HCT116 (cell line): Measurements from ENCODE around the gene KIAA1671. TPM values are rescaled to one million over a fixed set of nuclear protein-coding genes. Genes with fewer than 3 reads are reported as not detected.
"Not testable (repeated sequence)": the region's sequence is repeated elsewhere in the genome, so short reads cannot be mapped to it uniquely, and the experiment has no call there.

ENCODE experiments used
- ATAC-seq: fragments of 200-7000 bp; cut with Tn5 transposase; 2 replicates; pipeline ENCODE4 v1.9.1; 2020; ENCODE audit warnings: mild to moderate bottlenecking, moderate library complexity
- BruUV-seq: library from RNA; stranded (reverse); fragments of 400-500 nt; replicated peaks from 2 replicates; lab custom pipeline; 2021; lab: Mats Ljungman, UMichigan
- CTCF ChIA-PET: fragments of 300-600 bp; sonication (Branson Sonifier 250); formaldehyde crosslinking; loops from one replicate; lab custom pipeline; 2021; ENCODE audit warnings: antibody characterized with exemption; lab: Charles Lee
- POLR2A ChIA-PET: fragments of 300-600, 350-600 bp; sonication (Branson Sonifier 250); formaldehyde crosslinking; loops from one replicate; lab custom pipeline; 2021; ENCODE audit warnings: antibody characterized with exemption; lab: Charles Lee
- RAD21 ChIA-PET, 2 experiments: fragments of 300-600 bp; sonication (Branson Sonifier 250); formaldehyde crosslinking; loops; one replicate each; lab custom pipeline; 2023; ENCODE audit warnings: low total read pairs in 2 of 2; ENCODE audit not compliant: uncharacterized antibody in 2 of 2, unreplicated experiment in 2 of 2, low non-redundant PET in 1 of 2; lab: Charles Lee
- DNase-seq: peaks from one replicate; pipeline ENCODE4 v3.0.0-alpha.2; 2010; ENCODE audit warnings: low read depth, low spot score
- H2AFZ ChIP-seq: fragments of 200-600 bp; shearing (Covaris generic), sonication (generic); 2 replicates; pipeline ENCODE4 v1.6.1; 2017; ENCODE audit warnings: low read depth, mixed run types, mixed read lengths, antibody characterized with exemption, low read length; ENCODE audit not compliant: poor library complexity, severe bottlenecking
- H3K27ac ChIP-seq: 2 replicates; pipeline ENCODE4 v1.5.1; 2012; ENCODE audit warnings: low read depth, low read length
- H3K27me3 ChIP-seq: fragments of 200-600 bp; sonication (generic); 2 replicates; pipeline ENCODE4 v1.6.1; 2016; ENCODE audit warnings: mixed run types, low read length, mixed read lengths; ENCODE audit not compliant: insufficient read depth
- H3K36me3 ChIP-seq, 2 experiments: fragments of 200-500 bp in 1 of 2; fragments of 200-600 bp in 1 of 2; sonication (Bioruptor generic) in 1 of 2; sonication (generic) in 1 of 2; 2 replicates each; pipeline versions ENCODE4 v1.5.1 to v1.6.1; 2014 to 2016; ENCODE audit warnings: low read length in 2 of 2, inconsistent platforms in 1 of 2, mixed read lengths in 1 of 2, mixed run types in 1 of 2; ENCODE audit not compliant: insufficient read depth in 2 of 2, control insufficient read depth in 1 of 2
- H3K4me1 ChIP-seq, 2 experiments: fragments of 200-600 bp in 1 of 2; sonication (generic) in 1 of 2; 2 replicates each; pipeline versions ENCODE4 v1.5.1 to v1.6.1; 2012 to 2017; ENCODE audit warnings: low read length in 2 of 2, inconsistent platforms in 1 of 2, mild to moderate bottlenecking in 1 of 2, mixed read lengths in 1 of 2, mixed run types in 1 of 2, moderate library complexity in 1 of 2; ENCODE audit not compliant: insufficient read depth in 2 of 2, control insufficient read depth in 1 of 2
- H3K4me2 ChIP-seq: fragments of 200-600 bp; sonication (generic); 2 replicates; pipeline ENCODE4 v1.6.1; 2017; ENCODE audit warnings: mixed run types, low read length, mixed read lengths
- H3K4me3 ChIP-seq, 2 experiments: fragments of 200-600 bp in 1 of 2; sonication (generic) in 1 of 2; replicated peaks in 1 of 2; 2 replicates each; pipeline ENCODE4 v1.5.1; 2011 to 2016; ENCODE audit warnings: low read length in 2 of 2, control low read depth in 1 of 2, low read depth in 1 of 2, mild to moderate bottlenecking in 1 of 2, mixed read lengths in 1 of 2, mixed run types in 1 of 2
- H3K79me2 ChIP-seq: fragments of 200-600 bp; sonication (generic); 2 replicates; pipeline ENCODE4 v1.6.1; 2017; ENCODE audit warnings: mild to moderate bottlenecking, mixed run types, low read length, moderate library complexity, mixed read lengths; ENCODE audit not compliant: insufficient read depth
- H3K9ac ChIP-seq: fragments of 200-600 bp; sonication (generic); 2 replicates; pipeline ENCODE4 v1.6.1; 2016; ENCODE audit warnings: low read length, mixed read lengths
- H3K9me2 ChIP-seq: fragments of 200-600 bp; sonication (generic), shearing (Covaris generic); 2 replicates; pipeline ENCODE4 v1.6.1; 2017; ENCODE audit warnings: mixed run types, mild to moderate bottlenecking, moderate library complexity; ENCODE audit not compliant: insufficient read depth
- H3K9me3 ChIP-seq, 2 experiments: fragments of 200-500 bp in 1 of 2; fragments of 200-600 bp in 1 of 2; sonication (Bioruptor generic) in 1 of 2; sonication (generic) in 1 of 2; 2 replicates each; pipeline ENCODE4 v1.6.1; 2014 to 2017; ENCODE audit warnings: low read length in 2 of 2, mixed read lengths in 2 of 2, inconsistent platforms in 1 of 2, low read depth in 1 of 2, mild to moderate bottlenecking in 1 of 2, mixed run types in 1 of 2, moderate library complexity in 1 of 2; ENCODE audit not compliant: control insufficient read depth in 1 of 2, insufficient read depth in 1 of 2
- H4K20me1 ChIP-seq: fragments of 200-600 bp; sonication (generic), shearing (Covaris generic); 2 replicates; pipeline ENCODE4 v1.6.1; 2017; ENCODE audit warnings: mixed run types, mild to moderate bottlenecking, moderate library complexity; ENCODE audit not compliant: insufficient read depth
- ELF1 ChIP-seq: IDR thresholded peaks from 2 replicates; pipeline ENCODE4 v1.6.1; 2012; ENCODE audit warnings: low read depth, borderline replicate concordance
- intact Hi-C: fragments of 100-400 bp; cut with micrococcal nuclease; formaldehyde crosslinking; loops from 2 replicates; pipeline ENCODE4 v1.10.0; 2022
- total RNA-seq: library from RNA; stranded (reverse); gene quantifications from one replicate; pipeline ENCODE4 v1.2.1, GENCODE V29; 2021; ENCODE audit not compliant: unreplicated experiment
- TF ChIP-seq, protein P1 (sequence below): IDR thresholded peaks from 2 replicates; pipeline ENCODE4 v1.6.1; 2012
- TF ChIP-seq, protein P2 (sequence below), 3 experiments: fragments of 200-600 bp in 1 of 3; sonication (generic) in 1 of 3; IDR thresholded peaks in 2 of 3; conservative IDR thresholded peaks in 1 of 3; 2 replicates each; pipeline ENCODE4 v1.5.1; 2012 to 2017; ENCODE audit warnings: low read depth in 2 of 3, low read length in 2 of 3, antibody characterized with exemption in 1 of 3, borderline replicate concordance in 1 of 3, control low read depth in 1 of 3, mild to moderate bottlenecking in 1 of 3, mixed read lengths in 1 of 3, mixed run types in 1 of 3, moderate library complexity in 1 of 3; ENCODE audit not compliant: insufficient read depth in 1 of 3
- TF ChIP-seq, protein P3 (sequence below): IDR thresholded peaks from 2 replicates; pipeline ENCODE4 v1.6.1; 2011; ENCODE audit warnings: mild to moderate bottlenecking, low read length, moderate library complexity; ENCODE audit not compliant: insufficient replicate concordance; ENCODE audit errors: extremely low read depth

KIAA1671 gene
- total RNA-seq, 1 experiment from 2014 or later, result 36.8 TPM

DNA sequence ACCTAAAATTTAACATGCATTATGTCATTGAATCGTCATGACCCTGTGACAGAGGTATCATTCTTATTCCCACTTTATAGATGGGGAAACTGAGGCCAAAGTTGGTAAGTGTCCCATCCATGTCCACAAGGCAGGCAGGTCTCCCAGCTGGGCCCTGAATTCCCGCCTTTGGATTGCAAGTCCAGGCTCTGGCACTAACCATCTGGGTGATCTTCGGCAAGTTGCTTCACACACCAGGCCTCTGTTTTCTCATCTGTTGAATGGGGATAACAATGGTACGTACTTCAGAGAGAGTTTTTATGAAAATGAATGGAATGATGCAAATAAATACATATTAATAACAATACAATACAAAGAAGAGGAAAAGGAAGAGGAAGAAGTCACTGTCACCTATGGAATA lies 250.6 kb downstream of the KIAA1671 start (continued):
- no peak for TF ChIP-seq ELF1
- TF ChIP-seq, protein P1, sequence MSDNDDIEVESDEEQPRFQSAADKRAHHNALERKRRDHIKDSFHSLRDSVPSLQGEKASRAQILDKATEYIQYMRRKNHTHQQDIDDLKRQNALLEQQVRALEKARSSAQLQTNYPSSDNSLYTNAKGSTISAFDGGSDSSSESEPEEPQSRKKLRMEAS, result no peak
- TF ChIP-seq, protein P2, sequence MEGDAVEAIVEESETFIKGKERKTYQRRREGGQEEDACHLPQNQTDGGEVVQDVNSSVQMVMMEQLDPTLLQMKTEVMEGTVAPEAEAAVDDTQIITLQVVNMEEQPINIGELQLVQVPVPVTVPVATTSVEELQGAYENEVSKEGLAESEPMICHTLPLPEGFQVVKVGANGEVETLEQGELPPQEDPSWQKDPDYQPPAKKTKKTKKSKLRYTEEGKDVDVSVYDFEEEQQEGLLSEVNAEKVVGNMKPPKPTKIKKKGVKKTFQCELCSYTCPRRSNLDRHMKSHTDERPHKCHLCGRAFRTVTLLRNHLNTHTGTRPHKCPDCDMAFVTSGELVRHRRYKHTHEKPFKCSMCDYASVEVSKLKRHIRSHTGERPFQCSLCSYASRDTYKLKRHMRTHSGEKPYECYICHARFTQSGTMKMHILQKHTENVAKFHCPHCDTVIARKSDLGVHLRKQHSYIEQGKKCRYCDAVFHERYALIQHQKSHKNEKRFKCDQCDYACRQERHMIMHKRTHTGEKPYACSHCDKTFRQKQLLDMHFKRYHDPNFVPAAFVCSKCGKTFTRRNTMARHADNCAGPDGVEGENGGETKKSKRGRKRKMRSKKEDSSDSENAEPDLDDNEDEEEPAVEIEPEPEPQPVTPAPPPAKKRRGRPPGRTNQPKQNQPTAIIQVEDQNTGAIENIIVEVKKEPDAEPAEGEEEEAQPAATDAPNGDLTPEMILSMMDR (IDR thresholded peaks at IDR 0.05 in 2 of 3, conservative IDR thresholded peaks at IDR 0.05 in 1 of 3; ENCODE audit: borderline replicate concordance in 1 of 3, insufficient read depth in 1 of 3, low read depth in 2 of 3, low read length in 2 of 3), result no peak
- TF ChIP-seq, protein P3, sequence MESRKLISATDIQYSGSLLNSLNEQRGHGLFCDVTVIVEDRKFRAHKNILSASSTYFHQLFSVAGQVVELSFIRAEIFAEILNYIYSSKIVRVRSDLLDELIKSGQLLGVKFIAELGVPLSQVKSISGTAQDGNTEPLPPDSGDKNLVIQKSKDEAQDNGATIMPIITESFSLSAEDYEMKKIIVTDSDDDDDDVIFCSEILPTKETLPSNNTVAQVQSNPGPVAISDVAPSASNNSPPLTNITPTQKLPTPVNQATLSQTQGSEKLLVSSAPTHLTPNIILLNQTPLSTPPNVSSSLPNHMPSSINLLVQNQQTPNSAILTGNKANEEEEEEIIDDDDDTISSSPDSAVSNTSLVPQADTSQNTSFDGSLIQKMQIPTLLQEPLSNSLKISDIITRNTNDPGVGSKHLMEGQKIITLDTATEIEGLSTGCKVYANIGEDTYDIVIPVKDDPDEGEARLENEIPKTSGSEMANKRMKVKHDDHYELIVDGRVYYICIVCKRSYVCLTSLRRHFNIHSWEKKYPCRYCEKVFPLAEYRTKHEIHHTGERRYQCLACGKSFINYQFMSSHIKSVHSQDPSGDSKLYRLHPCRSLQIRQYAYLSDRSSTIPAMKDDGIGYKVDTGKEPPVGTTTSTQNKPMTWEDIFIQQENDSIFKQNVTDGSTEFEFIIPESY, result no peak
- TF ChIP-seq, all 23 proteins: peak for 0

DNA sequence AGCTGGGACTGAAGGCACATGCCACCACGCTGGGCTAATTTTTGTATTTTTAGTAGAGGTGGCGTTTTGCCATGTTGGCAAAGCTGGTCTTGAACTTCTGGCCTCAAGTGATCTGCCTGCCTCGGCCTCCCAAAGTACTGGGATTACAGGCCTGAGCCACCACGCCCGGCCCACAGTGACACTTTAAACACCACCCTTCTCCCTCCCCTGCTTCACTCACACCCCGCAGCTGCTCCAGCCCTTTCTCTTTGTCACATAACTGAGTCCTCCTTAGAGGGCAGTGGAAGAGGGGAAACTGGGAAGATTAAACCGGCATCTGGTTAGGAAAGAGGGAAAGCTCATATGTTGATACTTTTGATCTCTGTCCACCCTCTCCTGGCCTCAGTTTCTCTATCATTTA lies 252.0 kb downstream of the KIAA1671 start:
- H3K27ac ChIP-seq, DNase-seq, H3K4me1 ChIP-seq, H3K4me2 ChIP-seq, POLR2A ChIA-PET, H4K20me1 ChIP-seq, H3K9me3 ChIP-seq, H3K79me2 ChIP-seq, H3K27me3 ChIP-seq, H3K36me3 ChIP-seq, RAD21 ChIA-PET, ATAC-seq, BruUV-seq, H3K4me3 ChIP-seq, H2AFZ ChIP-seq, H3K9ac ChIP-seq, H3K9me2 ChIP-seq: not testable (repeated sequence)
- intact Hi-C loops, result loop anchor here (10.0 kb wide), 1 partner anchor 130 kb away; no protein-coding TSS in a partner anchor
- CTCF ChIA-PET, result interaction anchor here (1.0 to 1.5 kb wide), 2 partner anchors 10 to 129 kb away, joined by 4 read pairs; no protein-coding TSS in a partner anchor
